Neural cell (in vitro differentiated cells): Measurements from ENCODE around the gene CEP85. TPM values are rescaled to one million over a fixed set of nuclear protein-coding genes. Genes with fewer than 3 reads are reported as not detected.
"Not testable (repeated sequence)": the region's sequence is repeated elsewhere in the genome, so short reads cannot be mapped to it uniquely, and the experiment has no call there.

Experiments used
- H2AFZ ChIP-seq: fragments of 200-600, 300-800 bp; sonication (generic), shearing (Covaris generic); 2 replicates; pipeline ENCODE4 v1.6.0; 2014; ENCODE audit warnings: low read depth, mild to moderate bottlenecking, antibody characterized with exemption, low read length, moderate library complexity
- H3F3A ChIP-seq: fragments of 200-600 bp; shearing (Covaris generic); 2 replicates; pipeline ENCODE4 v1.6.1; 2016; ENCODE audit warnings: mild to moderate bottlenecking, moderate library complexity, mixed read lengths, antibody characterized with exemption, low read length; ENCODE audit not compliant: insufficient read depth, poor library complexity, severe bottlenecking
- H3K27ac ChIP-seq: fragments of 200-600, 300-800 bp; sonication (generic), shearing (Covaris generic); 2 replicates; pipeline ENCODE4 v1.5.1; 2014; ENCODE audit warnings: mild to moderate bottlenecking, low read length, moderate library complexity
- H3K27me3 ChIP-seq: fragments of 300-800, 200-600 bp; sonication (generic), shearing (Covaris generic); 2 replicates; pipeline ENCODE4 v1.6.0; 2014; ENCODE audit warnings: mild to moderate bottlenecking, low read depth, low read length, moderate library complexity; ENCODE audit not compliant: insufficient read depth
- H3K36me3 ChIP-seq: fragments of 300-800, 200-600 bp; sonication (generic), shearing (Covaris generic); 2 replicates; pipeline ENCODE4 v1.5.1; 2014; ENCODE audit warnings: mild to moderate bottlenecking, antibody characterized with exemption, low read length, moderate library complexity; ENCODE audit not compliant: insufficient read depth
- H3K4me2 ChIP-seq: fragments of 300-800, 200-600 bp; sonication (generic), shearing (Covaris generic); 2 replicates; pipeline ENCODE4 v1.6.0; 2014; ENCODE audit warnings: mild to moderate bottlenecking, low read length
- H3K4me3 ChIP-seq: fragments of 300-800, 200-600 bp; sonication (generic), shearing (Covaris generic); 2 replicates; pipeline ENCODE4 v1.5.1; 2014; ENCODE audit warnings: mild to moderate bottlenecking, low read length, moderate library complexity
- H3K79me2 ChIP-seq: fragments of 200-600 bp; shearing (Covaris generic); replicated peaks from 2 replicates; pipeline ENCODE4 v1.6.0; 2014; ENCODE audit warnings: mild to moderate bottlenecking, low read length, moderate library complexity; ENCODE audit not compliant: insufficient read depth
- H3K9ac ChIP-seq: fragments of 300-800, 200-600 bp; sonication (generic), shearing (Covaris generic); 2 replicates; pipeline ENCODE4 v1.6.1; 2016; ENCODE audit warnings: mild to moderate bottlenecking, low read length, mixed read lengths
- H3K9me2 ChIP-seq: fragments of 200-600 bp; shearing (Covaris generic); 2 replicates; pipeline ENCODE4 v1.6.1; 2016; ENCODE audit warnings: mild to moderate bottlenecking, low read length, mixed read lengths; ENCODE audit not compliant: insufficient read depth
- H3K9me3 ChIP-seq: fragments of 200-600, 300-800 bp; sonication (generic), shearing (Covaris generic); 2 replicates; pipeline ENCODE4 v1.6.1; 2016; ENCODE audit warnings: mild to moderate bottlenecking, mixed run types, low read length, moderate library complexity, mixed read lengths
- H4K20me1 ChIP-seq: fragments of 200-600 bp; shearing (Covaris generic); 2 replicates; pipeline ENCODE4 v1.6.1; 2016; ENCODE audit warnings: mild to moderate bottlenecking, mixed run types; ENCODE audit not compliant: insufficient read depth
- CTCF ChIP-seq: fragments of 450-650 bp; IDR thresholded peaks from 2 replicates; pipeline ENCODE4 v1.5.1; 2014; ENCODE audit warnings: antibody characterized with exemption, mild to moderate bottlenecking, moderate library complexity; ENCODE audit not compliant: poor library complexity, severe bottlenecking
- EP300 ChIP-seq: fragments of 450-650 bp; conservative IDR thresholded peaks from 2 replicates; pipeline ENCODE4 v1.6.1; 2014; ENCODE audit warnings: antibody characterized with exemption, mild to moderate bottlenecking, moderate library complexity; ENCODE audit not compliant: poor library complexity, severe bottlenecking
- EZH2 ChIP-seq: fragments of 200-600, 300-800 bp; shearing (Covaris generic), sonication (generic); IDR thresholded peaks from 2 replicates; pipeline ENCODE4 v1.6.1; 2014; ENCODE audit warnings: antibody characterized with exemption, low read length, borderline replicate concordance, mild to moderate bottlenecking; ENCODE audit not compliant: insufficient read depth, poor library complexity, severe bottlenecking
- MXI1 ChIP-seq: fragments of 450-650 bp; conservative IDR thresholded peaks from 2 replicates; pipeline ENCODE4 v1.6.1; 2014; ENCODE audit warnings: antibody characterized with exemption, mild to moderate bottlenecking; ENCODE audit not compliant: poor library complexity, severe bottlenecking
- POLR2AphosphoS5 ChIP-seq: IDR thresholded peaks from 2 replicates; pipeline ENCODE4 v1.6.1; 2012
- RAD21 ChIP-seq: fragments of 450-650 bp; conservative IDR thresholded peaks from 2 replicates; pipeline ENCODE4 v1.6.1; 2014; ENCODE audit warnings: antibody characterized with exemption, mild to moderate bottlenecking, moderate library complexity
- REST ChIP-seq: IDR thresholded peaks from 2 replicates; pipeline ENCODE4 v1.6.1; 2012; ENCODE audit warnings: borderline replicate concordance
- SMC3 ChIP-seq: fragments of 450-650 bp; conservative IDR thresholded peaks from 2 replicates; pipeline ENCODE4 v1.6.1; 2014; ENCODE audit warnings: antibody characterized with exemption, mild to moderate bottlenecking, moderate library complexity; ENCODE audit not compliant: poor library complexity
- TAF1 ChIP-seq: IDR thresholded peaks from 2 replicates; pipeline ENCODE4 v1.6.1; 2012; ENCODE audit warnings: low read depth
- polyA plus RNA-seq: library from polyadenylated mRNA; depleted of rRNA; stranded (reverse); fragments of >200 nt; gene quantifications from 2 replicates; pipeline ENCODE4 v1.2.3, GENCODE V29; 2014

Gene CEP85
- polyA plus RNA-seq, 1 donor from 2014 or later: 20.5 TPM

DNA sequence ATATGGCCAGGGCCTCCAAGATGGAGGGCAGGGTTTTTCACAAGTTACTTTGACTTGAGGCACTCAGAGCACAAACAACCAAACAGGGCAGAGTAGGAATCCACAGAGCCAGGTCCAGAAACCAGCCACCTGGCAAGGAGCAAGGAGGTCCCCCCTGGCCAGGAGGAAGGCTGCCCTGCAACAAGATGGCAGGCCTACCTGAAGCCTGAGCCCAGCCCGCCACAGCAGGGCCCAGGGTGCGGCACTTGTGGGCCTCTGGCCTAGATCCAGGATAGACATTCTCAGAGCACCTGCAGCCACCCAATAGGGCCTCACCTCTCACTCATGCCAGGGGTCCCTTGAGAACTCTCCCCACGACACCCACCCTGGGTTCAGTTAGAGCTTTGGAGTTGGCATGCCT is 57.4 kb downstream of the CEP85 start:
- TF ChIP-seq EP300: no peak
- no peak for TF ChIP-seq RAD21
- no peak for TF ChIP-seq POLR2AphosphoS5
- no peak for TF ChIP-seq SMC3
- TF ChIP-seq CTCF: no peak
- TF ChIP-seq EZH2: no peak
- no peak for TF ChIP-seq MXI1
- no peak for TF ChIP-seq REST
- no peak for TF ChIP-seq TAF1
- Histone ChIP-seq H3K9me2 (no peaks in the 10 kb centered on the region), H3K9me3 (no peaks in the 10 kb centered on the region), H4K20me1 (no peaks in the 10 kb centered on the region), H3K27ac (no peak overlapping the region), H3K4me2 (no peak overlapping the region), H3K36me3 (no peaks in the 10 kb centered on the region), H3F3A (no peaks in the 10 kb centered on the region), H2AFZ (no peak overlapping the region), H3K79me2 (no peaks in the 10 kb centered on the region), H3K9ac (no peak overlapping the region), H3K4me3 (no peak overlapping the region), H3K27me3 (no peaks in the 10 kb centered on the region)

DNA sequence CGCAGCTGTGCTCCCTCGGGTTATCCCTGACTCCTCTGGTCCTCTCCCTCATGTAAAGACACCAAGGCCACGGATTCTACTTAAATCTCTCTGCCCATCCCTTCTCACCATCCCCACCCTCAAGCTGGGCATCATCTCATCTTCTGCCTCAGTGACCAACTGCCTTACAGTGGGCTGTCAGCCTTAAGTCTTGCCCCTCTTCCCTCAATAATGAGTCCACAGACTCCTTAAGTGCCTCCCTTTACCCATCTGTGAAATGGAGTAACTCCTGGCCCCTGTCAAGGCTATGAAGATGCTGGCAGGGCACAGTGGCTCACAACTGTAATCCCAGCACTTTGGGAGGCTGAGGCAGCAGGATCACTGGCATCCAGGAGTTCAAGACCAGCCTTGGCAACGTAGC is 57.9 kb downstream of the CEP85 start:
- H3K27ac ChIP-seq: no peak overlapping the region
- no peak overlapping the region for H3K9ac ChIP-seq
- H3K9me2 ChIP-seq: no peaks in the 10 kb centered on the region
- H3K79me2 ChIP-seq: no peaks in the 10 kb centered on the region
- no peak overlapping the region for H3K4me2 ChIP-seq
- H3K36me3 ChIP-seq: no peaks in the 10 kb centered on the region
- no peak overlapping the region for H2AFZ ChIP-seq
- H3K27me3 ChIP-seq: no peaks in the 10 kb centered on the region
- no peaks in the 10 kb centered on the region for H3F3A ChIP-seq
- no peaks in the 10 kb centered on the region for H3K9me3 ChIP-seq
- H3K4me3 ChIP-seq: no peak overlapping the region
- no peaks in the 10 kb centered on the region for H4K20me1 ChIP-seq
- TF ChIP-seq REST: no peak
- no peak for TF ChIP-seq MXI1
- no peak for TF ChIP-seq TAF1
- no peak for TF ChIP-seq CTCF
- TF ChIP-seq SMC3: no peak
- no peak for TF ChIP-seq POLR2AphosphoS5
- no peak for TF ChIP-seq EZH2
- no peak for TF ChIP-seq RAD21
- no peak for TF ChIP-seq EP300

GRCh38 chr1:26292735-26293134 is 58.7 kb downstream of the CEP85 start:
- H3F3A ChIP-seq, H2AFZ ChIP-seq: not testable (repeated sequence)

More at GRCh38 chr1:26292735-26293134, 58.7 kb downstream of the CEP85 start:
- not testable (repeated sequence) for H3K27ac ChIP-seq, H3K27me3 ChIP-seq, H4K20me1 ChIP-seq, H3K9ac ChIP-seq, H3K4me2 ChIP-seq, H3K4me3 ChIP-seq, H3K79me2 ChIP-seq, H3K9me2 ChIP-seq, H3K9me3 ChIP-seq, H3K36me3 ChIP-seq
